SK-N-SH treated with all-trans-retinoic acid at 6 μM for 48 hours (cell line): ENCODE results near the gene LRRC25.

Experiments used
- CSRNP3 ChIP-seq: fragments of 250-450 bp; sonication (Bioruptor Pico); IDR thresholded peaks from 2 replicates; pipeline ENCODE4 v1.5.1; 2021; ENCODE audit warnings: mild to moderate bottlenecking, moderate library complexity
- ESRRG ChIP-seq: fragments of 250-450 bp; sonication (Bioruptor Pico); IDR thresholded peaks from 2 replicates; pipeline ENCODE4 v1.6.1; 2021; ENCODE audit warnings: mild to moderate bottlenecking
- GLIS3 ChIP-seq: fragments of 250-450 bp; sonication (Bioruptor Pico); IDR thresholded peaks from 2 replicates; pipeline ENCODE4 v1.5.0; 2020; ENCODE audit warnings: mild to moderate bottlenecking, moderate library complexity
- OSR1 ChIP-seq: fragments of 250-450 bp; sonication (Bioruptor Pico); IDR thresholded peaks from 2 replicates; pipeline ENCODE4 v1.8.0; 2022; ENCODE audit warnings: moderate library complexity, mild to moderate bottlenecking, inconsistent platforms
- ZFP3 ChIP-seq: fragments of 250-450 bp; sonication (Bioruptor Pico); IDR thresholded peaks from 2 replicates; pipeline ENCODE4 v1.5.0; 2020; ENCODE audit warnings: mild to moderate bottlenecking, moderate library complexity
- ZNF8 ChIP-seq: fragments of 450-650 bp; formaldehyde crosslinking; IDR thresholded peaks from 2 replicates; pipeline ENCODE4 v1.5.0; 2020; ENCODE audit warnings: mild to moderate bottlenecking, moderate library complexity
- TF ChIP-seq, protein P1 (sequence below): fragments of 250-450 bp; sonication (Bioruptor Pico); IDR thresholded peaks from 2 replicates; pipeline ENCODE4 v1.5.1; 2020; ENCODE audit warnings: low read depth, mild to moderate bottlenecking, moderate library complexity

GRCh38 chr19:18351544-18351943 lies 45.9 kb downstream of the LRRC25 start:
- TF ChIP-seq, protein P1, sequence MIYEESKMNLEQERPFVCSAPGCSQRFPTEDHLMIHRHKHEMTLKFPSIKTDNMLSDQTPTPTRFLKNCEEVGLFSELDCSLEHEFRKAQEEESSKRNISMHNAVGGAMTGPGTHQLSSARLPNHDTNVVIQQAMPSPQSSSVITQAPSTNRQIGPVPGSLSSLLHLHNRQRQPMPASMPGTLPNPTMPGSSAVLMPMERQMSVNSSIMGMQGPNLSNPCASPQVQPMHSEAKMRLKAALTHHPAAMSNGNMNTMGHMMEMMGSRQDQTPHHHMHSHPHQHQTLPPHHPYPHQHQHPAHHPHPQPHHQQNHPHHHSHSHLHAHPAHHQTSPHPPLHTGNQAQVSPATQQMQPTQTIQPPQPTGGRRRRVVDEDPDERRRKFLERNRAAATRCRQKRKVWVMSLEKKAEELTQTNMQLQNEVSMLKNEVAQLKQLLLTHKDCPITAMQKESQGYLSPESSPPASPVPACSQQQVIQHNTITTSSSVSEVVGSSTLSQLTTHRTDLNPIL, result no peak
- no peak for TF ChIP-seq ZFP3 (CRISPR knock-in tag)
- TF ChIP-seq ESRRG (CRISPR knock-in tag), result no peak
- no peak for TF ChIP-seq ZNF8 (CRISPR knock-in tag)
- no peak for TF ChIP-seq GLIS3 (CRISPR knock-in tag)
- no peak for TF ChIP-seq OSR1 (CRISPR knock-in tag)
- no peak for TF ChIP-seq CSRNP3 (CRISPR knock-in tag)
